ENCODE results near the gene EIF3D.

EIF3D gene

GRCh38 chr22:36464715-36465231, 64.2 kb downstream of the EIF3D start:
- DNase-seq = no peak

GRCh38 chr22:36463783-36464184, 65.2 kb downstream of the EIF3D start:
- DNase-seq = no peak

DNA sequence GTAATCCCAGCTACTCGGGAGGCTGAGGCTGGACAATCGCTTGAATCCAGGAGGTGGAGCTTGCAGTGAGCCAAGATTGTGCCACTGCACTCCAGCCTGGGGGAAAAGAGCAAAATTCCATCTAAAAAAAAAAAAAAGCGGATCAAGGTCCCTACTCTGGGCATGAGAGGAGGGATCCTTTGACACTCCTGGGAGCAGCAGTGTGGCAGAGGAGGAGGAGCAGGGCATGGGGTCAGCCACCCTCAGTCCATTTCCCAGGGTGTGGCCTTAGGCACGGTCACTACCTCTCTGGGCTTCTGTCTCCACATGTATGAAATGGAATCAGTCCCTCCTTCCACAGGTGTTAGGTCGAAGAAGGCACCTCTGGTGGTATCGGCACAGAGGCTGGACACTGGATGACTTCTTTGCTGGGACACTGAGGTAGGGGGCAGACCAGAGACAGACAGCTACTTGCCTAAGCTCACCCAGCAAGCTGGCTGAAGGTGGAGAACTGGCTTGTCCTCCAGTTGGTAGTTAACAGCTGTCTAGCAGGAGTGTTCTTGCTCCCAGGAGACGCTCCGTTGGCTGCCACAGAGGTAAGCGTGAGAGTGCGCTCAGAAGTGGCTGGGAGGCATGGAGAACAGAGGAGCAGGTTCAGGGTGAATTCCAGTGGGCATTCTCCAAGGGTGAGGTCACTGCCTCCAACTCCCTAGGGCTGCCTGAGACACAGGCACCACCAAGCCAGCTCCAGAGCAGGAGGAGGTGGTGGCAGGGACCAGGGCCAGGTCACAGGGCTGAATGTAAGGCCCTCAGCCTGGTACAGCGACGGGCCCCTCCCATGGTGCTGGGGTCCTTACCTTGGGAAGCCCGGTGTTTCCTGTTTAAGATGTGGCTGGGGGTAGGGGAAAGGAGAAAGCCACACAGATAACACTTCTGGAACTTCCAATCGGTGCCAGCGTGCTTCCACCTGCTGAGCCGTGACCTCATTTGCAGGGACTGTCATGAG, 67.0 kb downstream of the EIF3D start:
- DNase-seq = no peak
